ENCODE results near the gene SORCS2. TPM values are rescaled to one million over a fixed set of nuclear protein-coding genes. Genes with fewer than 3 reads are reported as not detected.

The SORCS2 gene
- total RNA-seq, 2 experiments from 2014 or later, result not detected

DNA sequence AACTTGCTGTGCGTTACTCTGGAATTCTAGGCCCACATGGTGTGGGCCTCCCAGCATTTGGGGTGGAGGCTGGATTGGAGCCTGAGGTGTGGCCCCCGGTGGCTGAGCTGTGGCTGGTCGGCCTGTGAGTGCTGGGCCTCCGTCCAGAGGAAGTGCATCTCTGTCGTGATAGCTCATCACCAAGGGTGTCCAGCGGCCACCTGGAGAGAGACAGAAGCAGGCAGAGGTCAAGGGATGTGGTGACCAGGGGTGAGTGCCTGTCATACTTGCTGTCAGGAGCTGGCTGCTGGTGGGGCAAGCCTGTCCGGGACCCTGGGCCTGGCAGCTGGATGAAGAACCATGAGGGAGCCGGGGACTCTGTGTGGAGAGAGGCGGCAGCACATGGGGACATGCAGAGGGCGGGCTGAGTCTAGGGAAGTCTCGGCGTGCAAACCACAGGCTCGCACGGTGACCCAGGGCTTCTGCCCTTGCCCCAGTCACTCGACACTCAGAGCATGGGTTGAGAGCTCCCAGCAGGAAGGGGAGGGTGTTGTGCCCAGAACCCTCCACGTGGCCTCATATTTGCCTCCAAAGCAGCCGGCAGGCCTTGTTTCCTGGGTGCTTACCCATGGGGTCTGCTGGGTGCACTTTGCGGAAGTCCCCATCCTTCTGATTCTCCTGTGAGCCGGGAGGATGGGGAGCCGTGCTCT lies 6.2 kb downstream of the SORCS2 start:
- no peaks in the 10 kb centered on the region for H3K9me3 Mint-ChIP-seq
- no peak overlapping the region for H3K4me3 Mint-ChIP-seq
- no peak for DNase-seq
- H3K4me1 Mint-ChIP-seq, result no peaks in the 10 kb centered on the region
- peaks cover 27% of the 10 kb centered on the region for H3K27me3 Mint-ChIP-seq
- no peaks in the 10 kb centered on the region for H3K36me3 Mint-ChIP-seq
- H3K27ac Mint-ChIP-seq, result no peak overlapping the region

DNA sequence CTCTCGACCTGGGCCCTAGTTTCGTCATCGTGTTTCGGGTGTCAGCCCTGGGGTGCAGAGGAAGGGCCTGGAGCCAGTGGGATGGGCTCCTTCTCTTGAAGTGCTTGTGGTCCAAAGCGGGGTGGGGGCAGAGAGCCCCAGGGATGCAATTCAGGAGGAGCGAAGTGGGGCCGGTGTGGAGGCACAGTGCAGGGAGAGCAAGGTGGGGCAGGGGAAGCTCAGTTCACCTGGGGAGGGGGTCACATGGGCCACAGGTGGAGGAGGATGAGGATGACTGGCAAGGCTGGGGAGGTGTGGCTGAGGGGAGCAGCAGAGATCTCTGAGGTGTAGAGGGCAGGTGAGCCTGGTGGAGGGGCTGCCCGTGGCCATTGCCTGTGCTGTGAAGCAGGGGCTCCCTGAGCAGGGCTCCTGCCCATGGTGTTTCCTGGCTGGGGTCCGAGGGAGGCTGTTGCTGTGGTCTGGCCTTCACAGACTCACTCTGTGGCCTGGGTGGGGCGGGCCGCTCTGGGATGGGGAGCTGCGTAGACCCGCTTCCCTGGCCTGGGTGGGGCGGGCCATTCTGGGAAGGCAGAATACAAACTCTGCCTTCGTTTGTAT lies 6.9 kb downstream of the SORCS2 start:
- no peak for DNase-seq
- no peak overlapping the region for H3K27ac Mint-ChIP-seq
- no peaks in the 10 kb centered on the region for H3K36me3 Mint-ChIP-seq

DNA sequence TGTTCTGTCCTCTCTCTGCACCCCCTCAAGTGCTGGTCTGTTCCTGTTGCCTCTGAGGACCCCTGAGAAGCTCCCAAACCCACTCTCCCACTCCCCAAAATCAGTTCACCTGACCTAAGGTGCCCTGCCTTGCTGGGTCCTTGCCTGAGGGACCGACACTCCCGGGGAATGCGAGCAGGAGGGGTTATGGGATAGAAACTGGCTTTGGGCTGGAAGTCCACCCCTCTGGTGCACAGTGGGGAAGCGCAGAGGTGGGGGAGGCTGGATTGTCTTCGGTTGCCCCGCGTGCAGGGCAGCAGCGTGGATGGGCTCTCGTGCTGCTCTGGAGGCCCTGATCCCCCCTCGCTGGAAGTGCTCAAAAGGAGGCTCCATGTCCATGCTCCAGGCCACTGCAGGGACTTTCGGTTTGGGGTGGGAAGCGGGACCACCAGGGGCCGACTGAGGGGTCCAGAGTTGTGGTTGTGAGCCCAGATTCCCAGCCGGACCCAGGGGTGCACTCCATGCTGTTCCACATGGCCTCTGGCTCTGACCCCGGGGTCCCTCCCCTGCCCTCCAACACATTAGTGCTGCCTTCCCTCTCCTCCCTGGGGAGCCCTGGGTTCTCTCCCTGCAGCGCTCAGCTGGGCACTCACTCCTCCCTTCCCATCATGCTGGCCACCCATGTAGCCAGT lies 7.6 kb downstream of the SORCS2 start:
- H3K4me1 Mint-ChIP-seq, result no peaks in the 10 kb centered on the region

More for the DNA sequence above, 6.9 kb downstream of the SORCS2 start:
- no peak overlapping the region for H3K4me3 Mint-ChIP-seq
- no peaks in the 10 kb centered on the region for H3K9me3 Mint-ChIP-seq
- H3K27me3 Mint-ChIP-seq, result peaks cover 20% of the 10 kb centered on the region
- no peaks in the 10 kb centered on the region for H3K4me1 Mint-ChIP-seq

DNA sequence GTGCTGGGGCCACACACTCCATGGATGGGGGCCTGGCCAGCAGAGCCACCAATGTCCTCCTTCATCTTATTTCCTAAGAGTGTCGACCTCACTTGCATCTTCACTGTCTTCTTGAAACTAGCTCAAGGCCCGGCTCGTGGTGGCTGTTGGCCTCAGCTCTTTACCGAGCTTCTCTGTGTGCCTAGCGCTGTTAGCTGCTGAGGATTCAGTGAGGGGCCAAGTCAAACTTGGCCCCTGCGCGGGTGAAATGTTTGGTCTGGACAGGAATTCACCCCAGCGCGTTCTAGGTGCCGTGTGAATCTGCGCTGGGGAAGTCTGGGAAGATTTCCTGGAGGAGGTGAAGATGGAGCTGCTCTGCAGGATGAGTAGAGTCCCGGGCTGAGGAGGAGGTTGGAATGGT lies 8.5 kb downstream of the SORCS2 start:
- Mint-ChIP-seq H3K36me3 (no peaks in the 10 kb centered on the region), H3K4me1 (no peaks in the 10 kb centered on the region), H3K4me3 (no peak overlapping the region), H3K27me3 (peaks cover 10% of the 10 kb centered on the region), H3K27ac (no peak overlapping the region), H3K9me3 (no peaks in the 10 kb centered on the region)
- DNase-seq, result no peak

More for the DNA sequence above, 7.6 kb downstream of the SORCS2 start:
- H3K4me3 Mint-ChIP-seq, result no peak overlapping the region
- no peak for DNase-seq
- H3K27me3 Mint-ChIP-seq, result peaks cover 13% of the 10 kb centered on the region
- H3K9me3 Mint-ChIP-seq, result no peaks in the 10 kb centered on the region
- H3K27ac Mint-ChIP-seq, result no peak overlapping the region
- H3K36me3 Mint-ChIP-seq, result no peaks in the 10 kb centered on the region

DNA sequence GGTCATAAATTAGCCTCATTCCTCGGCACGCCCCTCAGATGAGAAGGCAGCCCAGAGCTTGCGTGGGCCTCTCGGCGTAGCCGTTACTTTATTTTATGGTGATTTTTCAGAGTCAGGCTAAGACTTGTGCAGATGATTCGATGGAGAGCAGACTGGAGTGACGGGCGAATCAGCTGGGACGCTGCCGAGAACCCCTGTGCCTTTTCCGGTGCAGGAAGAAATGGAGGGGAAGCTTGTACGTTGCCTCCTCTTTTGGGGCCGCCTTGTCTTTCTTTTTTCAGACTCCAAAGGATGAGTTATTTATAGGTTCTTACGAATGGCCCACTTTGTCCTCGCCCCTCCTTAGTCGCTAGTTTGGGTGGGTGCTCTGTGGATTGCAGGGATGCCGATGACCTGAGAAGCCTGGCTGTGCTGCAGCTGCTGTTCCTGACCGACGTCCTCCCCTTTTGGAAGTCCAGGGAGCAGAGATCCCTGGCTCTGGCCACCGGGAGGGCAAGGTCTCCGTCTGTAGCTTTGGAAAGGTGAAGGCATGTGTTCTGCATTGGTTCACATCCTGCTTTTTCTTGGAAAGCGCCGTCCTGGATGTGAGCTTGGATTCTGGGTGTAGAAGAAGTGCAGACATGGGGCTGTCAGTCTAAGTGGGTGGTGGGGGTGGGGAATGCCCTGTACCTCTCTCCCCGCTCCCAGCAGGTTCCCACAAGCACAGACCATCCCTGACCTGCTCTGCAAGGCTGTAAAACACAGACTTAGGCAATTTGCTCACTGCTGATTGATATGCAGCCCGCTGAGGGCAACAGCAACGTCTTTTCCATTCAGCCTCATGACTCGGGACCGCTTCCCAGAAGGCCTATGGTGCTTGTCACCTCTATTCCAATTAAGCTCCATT lies 9.3 kb downstream of the SORCS2 start:
- no peaks in the 10 kb centered on the region for H3K36me3 Mint-ChIP-seq
- H3K4me3 Mint-ChIP-seq, result no peak overlapping the region
- peaks cover 5% of the 10 kb centered on the region for H3K27me3 Mint-ChIP-seq
- no peak overlapping the region for H3K27ac Mint-ChIP-seq
- H3K9me3 Mint-ChIP-seq, result no peaks in the 10 kb centered on the region
- DNase-seq, result no peak
- H3K4me1 Mint-ChIP-seq, result no peaks in the 10 kb centered on the region

DNA sequence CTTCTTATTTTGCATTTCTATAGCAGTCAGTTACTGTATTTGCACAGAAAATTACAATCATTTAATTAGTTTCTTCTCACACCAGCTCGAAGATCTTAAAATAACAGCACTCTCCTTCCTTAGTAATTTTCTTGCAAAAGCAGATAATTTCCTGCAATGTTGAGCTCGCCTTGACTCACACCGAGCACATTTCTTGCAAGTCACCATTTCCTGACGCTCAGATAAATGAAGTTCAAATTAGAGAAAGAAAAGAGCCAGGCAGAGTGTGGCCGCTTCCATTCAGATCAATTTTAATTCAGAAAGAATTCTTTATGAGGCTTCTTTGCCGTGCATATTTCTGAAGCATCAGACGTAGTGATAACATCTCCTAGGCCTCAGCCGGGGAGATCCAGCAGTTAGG lies 10.1 kb downstream of the SORCS2 start:
- no peaks in the 10 kb centered on the region for H3K36me3 Mint-ChIP-seq
- H3K9me3 Mint-ChIP-seq, result no peaks in the 10 kb centered on the region
- peaks cover 3% of the 10 kb centered on the region for H3K27me3 Mint-ChIP-seq
- H3K4me3 Mint-ChIP-seq, result no peak overlapping the region
- H3K4me1 Mint-ChIP-seq, result no peaks in the 10 kb centered on the region
- no peak for DNase-seq
- no peak overlapping the region for H3K27ac Mint-ChIP-seq

DNA sequence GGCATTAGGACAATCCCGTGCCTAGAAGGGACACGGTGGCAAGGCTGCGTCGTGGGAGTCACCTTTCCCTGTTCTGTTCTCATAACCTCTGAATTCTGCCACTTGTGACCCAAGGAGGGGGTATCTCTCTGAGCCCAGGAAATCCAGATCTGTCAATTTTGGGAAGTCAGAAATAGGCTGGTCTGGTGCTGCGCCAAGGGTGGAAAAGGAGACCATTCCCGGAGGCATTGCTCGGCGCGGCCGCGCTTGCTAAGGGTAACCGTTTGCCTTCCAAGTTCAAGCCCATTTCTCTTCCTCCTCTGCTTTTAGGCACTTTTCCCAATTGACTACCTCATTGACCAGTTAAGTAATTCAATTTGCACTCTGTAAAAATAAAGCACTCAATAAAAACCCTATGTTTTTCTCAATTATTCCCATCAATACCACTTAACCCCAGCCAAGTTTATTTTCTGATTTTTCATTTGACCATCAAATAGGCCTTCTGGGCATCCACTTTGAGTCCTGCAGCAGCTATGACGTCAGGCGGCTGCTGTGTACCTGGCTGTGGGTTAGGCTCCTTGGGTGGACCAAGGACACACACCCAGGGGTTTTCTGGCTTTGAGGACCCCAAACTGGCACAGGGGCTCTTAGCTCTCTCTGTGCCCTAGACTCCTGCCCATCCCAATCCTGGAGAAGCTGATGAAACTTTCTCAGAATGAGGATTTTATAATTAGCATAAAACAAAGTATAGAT lies 12.5 kb downstream of the SORCS2 start:
- no peaks in the 10 kb centered on the region for H3K27me3 Mint-ChIP-seq
- no peaks in the 10 kb centered on the region for H3K9me3 Mint-ChIP-seq
- no peaks in the 10 kb centered on the region for H3K4me1 Mint-ChIP-seq
- H3K36me3 Mint-ChIP-seq, result no peaks in the 10 kb centered on the region
- no peak overlapping the region for H3K4me3 Mint-ChIP-seq
- H3K27ac Mint-ChIP-seq, result no peak overlapping the region
- DNase-seq, result no peak

DNA sequence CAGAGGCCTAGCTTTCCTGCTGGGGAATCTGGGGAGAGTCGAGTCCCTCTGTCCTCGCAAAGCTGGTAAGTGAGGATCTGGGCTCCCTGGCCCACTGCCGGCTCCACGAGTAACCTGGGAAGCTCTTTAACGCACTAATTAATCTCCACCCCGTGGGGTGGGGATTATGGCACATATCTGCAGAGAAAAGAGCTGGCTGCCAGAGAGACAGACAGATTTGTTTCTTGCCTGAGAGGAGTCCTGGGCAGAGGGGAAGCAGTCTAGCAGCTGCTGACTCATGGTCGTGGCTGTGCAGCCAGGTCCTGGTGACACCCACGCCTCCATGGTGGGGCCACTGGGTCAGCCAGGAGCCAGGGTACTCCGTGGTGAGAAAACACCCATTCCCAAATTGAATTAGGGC lies 14.0 kb downstream of the SORCS2 start:
- Mint-ChIP-seq H3K27me3 (peaks cover 7% of the 10 kb centered on the region), H3K27ac (no peak overlapping the region), H3K4me3 (no peak overlapping the region), H3K36me3 (no peaks in the 10 kb centered on the region), H3K4me1 (no peaks in the 10 kb centered on the region), H3K9me3 (no peaks in the 10 kb centered on the region)
- no peak for DNase-seq

DNA sequence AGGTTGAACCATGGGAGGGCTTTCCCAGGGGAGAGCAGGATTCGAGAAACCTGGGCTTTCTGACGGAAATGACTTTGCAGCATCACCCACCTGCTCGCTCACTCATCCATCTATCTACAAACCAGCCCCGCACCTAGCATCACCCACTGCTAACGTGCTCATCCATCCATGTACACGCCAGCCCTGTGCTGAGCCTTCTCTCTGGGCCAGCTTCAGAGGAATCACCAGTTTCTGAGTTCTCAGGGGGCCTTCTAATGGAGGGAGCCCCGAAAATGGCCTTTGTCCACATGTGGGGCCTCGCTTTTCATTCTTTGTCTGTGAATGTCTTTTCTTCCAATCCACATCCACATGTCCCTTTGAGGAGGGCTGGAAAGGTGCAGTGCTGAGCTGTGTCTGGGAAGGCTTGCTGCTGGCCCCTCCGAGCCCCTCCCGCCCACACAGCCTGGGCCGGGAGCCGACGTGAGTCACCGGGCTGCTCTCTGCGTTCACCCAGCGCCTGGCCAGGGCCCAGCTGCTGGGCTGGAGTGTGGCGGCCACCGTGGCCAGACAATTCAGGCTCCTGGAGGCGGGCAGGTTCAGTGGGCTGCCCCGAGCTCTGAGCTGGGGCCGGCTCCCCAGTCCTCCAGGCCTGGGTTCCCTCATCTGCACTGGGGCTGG lies 14.7 kb downstream of the SORCS2 start:
- H3K9me3 Mint-ChIP-seq, result no peaks in the 10 kb centered on the region
- DNase-seq, result no peak
- H3K36me3 Mint-ChIP-seq, result no peaks in the 10 kb centered on the region
- H3K27me3 Mint-ChIP-seq, result peaks cover 7% of the 10 kb centered on the region
- no peak overlapping the region for H3K4me3 Mint-ChIP-seq
- no peaks in the 10 kb centered on the region for H3K4me1 Mint-ChIP-seq
- no peak overlapping the region for H3K27ac Mint-ChIP-seq

DNA sequence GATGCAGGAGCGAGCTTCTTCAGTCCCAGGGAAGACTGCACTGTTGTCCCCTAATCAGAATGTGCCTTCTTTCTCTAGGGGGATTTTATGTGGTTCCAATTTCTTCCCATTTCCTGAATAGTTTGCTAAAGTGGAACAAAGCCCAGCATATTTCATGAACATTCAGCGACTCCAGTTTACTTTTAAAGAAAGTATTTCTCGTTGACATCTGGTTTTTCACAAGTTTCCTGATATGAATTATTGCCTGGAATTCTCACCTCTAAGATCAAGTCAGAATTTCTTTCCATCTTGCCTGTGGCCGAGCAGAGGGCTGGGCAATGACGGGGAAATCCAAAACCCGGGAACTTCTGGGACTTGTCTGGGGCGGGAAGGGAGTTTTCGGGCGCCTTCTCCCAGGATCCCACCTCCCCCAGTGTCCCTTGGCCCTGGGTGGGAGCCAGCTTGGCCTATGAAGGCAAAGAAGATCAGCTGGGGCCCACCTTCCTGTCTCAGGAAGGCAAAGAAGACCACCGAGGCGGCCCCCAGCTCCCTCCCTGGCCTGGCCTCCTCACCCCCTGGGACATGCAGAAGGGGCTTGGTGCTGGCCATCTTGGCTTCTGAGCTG lies 15.4 kb downstream of the SORCS2 start:
- H3K27me3 Mint-ChIP-seq, result peaks cover 7% of the 10 kb centered on the region
- no peaks in the 10 kb centered on the region for H3K36me3 Mint-ChIP-seq
- H3K9me3 Mint-ChIP-seq, result no peaks in the 10 kb centered on the region
- H3K27ac Mint-ChIP-seq, result no peak overlapping the region
- H3K4me3 Mint-ChIP-seq, result no peak overlapping the region
- DNase-seq, result no peak
- H3K4me1 Mint-ChIP-seq, result no peaks in the 10 kb centered on the region

DNA sequence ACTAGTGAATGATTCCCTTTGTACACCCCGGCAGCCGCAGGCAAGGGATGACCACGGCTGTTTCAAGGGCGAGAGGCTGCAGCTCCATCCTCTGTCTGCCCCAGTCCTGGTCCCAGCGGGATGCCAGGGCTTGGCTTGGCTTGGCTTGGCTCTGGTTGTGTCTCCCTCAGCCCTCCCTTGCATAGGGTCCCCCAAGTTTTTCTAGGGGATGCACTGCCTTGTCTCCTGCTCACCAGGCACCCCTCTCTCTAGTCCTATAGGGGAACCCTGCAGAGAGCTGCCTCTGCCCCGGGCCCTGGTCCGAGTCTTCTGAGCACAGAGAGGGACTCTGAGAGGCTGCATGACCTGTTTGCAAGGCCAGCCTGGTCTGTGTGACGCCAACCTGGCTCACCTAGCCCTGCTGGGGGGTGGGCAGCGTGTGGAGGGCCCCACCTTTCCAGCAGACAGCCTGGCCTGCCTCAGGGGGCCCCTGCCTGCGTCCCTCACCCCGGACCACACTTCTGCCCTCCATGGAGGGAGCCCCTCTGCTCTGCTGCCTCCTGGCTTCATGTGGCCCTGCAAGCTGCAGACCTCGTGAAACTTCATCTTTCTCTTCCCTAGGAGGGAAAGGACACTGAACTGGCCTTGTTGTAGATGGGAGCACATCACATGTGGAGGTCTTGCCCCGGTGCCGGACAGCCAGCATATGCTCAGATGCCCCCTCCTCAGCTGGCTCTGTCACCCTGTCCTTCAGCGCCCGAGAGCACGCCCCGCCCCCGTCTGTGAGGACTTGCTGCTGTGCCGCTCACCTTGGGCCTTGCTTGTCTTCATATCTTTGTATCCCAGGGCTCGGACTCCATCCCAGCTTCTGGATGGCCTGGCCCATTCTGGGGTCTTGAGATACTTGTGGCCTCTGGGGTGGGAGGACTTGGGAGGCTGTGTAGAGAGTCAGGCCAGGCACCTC lies 16.4 kb downstream of the SORCS2 start:
- Mint-ChIP-seq H3K9me3 (no peaks in the 10 kb centered on the region), H3K27ac (no peak overlapping the region), H3K27me3 (peaks cover 10% of the 10 kb centered on the region), H3K4me1 (no peaks in the 10 kb centered on the region), H3K36me3 (no peaks in the 10 kb centered on the region), H3K4me3 (no peak overlapping the region)
- no peak for DNase-seq

DNA sequence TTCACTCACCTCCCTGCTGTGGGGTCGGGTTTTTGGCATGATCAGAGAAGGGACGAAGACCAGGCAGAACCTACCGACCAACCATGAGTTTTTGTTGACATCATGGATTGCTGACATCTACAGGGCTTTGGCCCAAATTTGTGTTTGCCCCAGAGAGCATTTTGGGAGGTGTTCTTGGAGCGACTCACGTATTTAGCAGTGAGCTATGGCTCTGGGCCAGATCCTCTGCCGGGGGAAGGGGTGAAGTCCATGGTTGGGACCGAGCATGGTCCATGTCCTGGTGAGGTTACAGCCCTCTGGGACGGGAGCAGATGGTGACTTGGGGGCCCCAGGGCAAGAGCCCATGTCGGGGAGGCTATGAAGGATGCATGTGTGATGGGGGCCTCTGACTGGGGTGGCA lies 17.4 kb downstream of the SORCS2 start:
- no peak overlapping the region for H3K4me3 Mint-ChIP-seq
- H3K4me1 Mint-ChIP-seq, result no peaks in the 10 kb centered on the region
- H3K27me3 Mint-ChIP-seq, result peaks cover 10% of the 10 kb centered on the region
- no peaks in the 10 kb centered on the region for H3K36me3 Mint-ChIP-seq
- no peak overlapping the region for H3K27ac Mint-ChIP-seq
- no peaks in the 10 kb centered on the region for H3K9me3 Mint-ChIP-seq
- DNase-seq, result no peak

DNA sequence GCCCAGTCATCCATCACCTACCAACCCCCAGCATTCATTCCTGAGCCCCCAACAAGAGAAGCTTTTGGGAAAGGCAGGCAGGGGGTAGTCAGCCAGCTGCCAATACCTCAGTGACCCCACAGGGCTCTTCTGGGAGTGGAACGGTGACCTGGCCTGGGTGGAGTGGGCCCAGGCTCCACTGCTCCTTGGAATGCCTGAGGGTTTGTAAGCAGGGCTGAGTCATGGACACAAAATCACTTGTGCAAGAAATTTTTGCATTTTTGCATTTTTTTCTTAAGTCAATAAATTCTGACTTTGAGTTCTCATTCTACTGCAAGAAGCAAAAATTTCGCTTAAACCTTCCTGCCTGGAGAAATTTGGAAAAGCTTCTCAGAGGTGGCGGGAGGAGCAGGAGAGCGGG lies 18.5 kb downstream of the SORCS2 start:
- no peak for DNase-seq
- Mint-ChIP-seq H3K27ac (no peak overlapping the region), H3K4me3 (no peak overlapping the region), H3K36me3 (no peaks in the 10 kb centered on the region), H3K4me1 (no peaks in the 10 kb centered on the region), H3K27me3 (peaks cover 10% of the 10 kb centered on the region), H3K9me3 (no peaks in the 10 kb centered on the region)

Measured in activated naive CD8-positive, alpha-beta T cell treated with anti-CD3 and anti-CD28 coated beads for 36 hours (primary cell).